HG03045 (cell line): Measurements from ENCODE around the gene MAGI3.

Source experiments
- ATAC-seq: cut with Tn5 transposase; IDR thresholded peaks from one replicate; pipeline ENCODE4 v1.9.1; 2021; ENCODE audit warnings: mild to moderate bottlenecking, moderate library complexity; ENCODE audit not compliant: unreplicated experiment

The MAGI3 gene

GRCh38 chr1:113389953-113390834, at the start of gene MAGI3:
TSS of gene MAGI3 (plus strand) at chr1:113390515. CDS start at chr1:113391034, 519 bp downstream.
- peak; percentile 99 for ATAC-seq

- no peak for ATAC-seq
Observed at GRCh38 chr1:113353580-113353979, 36.7 kb upstream of the MAGI3 start.

- ATAC-seq: no peak
Observed at GRCh38 chr1:113363935-113364334, 26.4 kb upstream of the MAGI3 start.

- no peak for ATAC-seq
Observed at GRCh38 chr1:113369040-113369439, 21.3 kb upstream of the MAGI3 start.

- ATAC-seq: no peak
Observed at GRCh38 chr1:113369699-113370098, 20.6 kb upstream of the MAGI3 start.

- ATAC-seq: no peak
Observed at GRCh38 chr1:113370868-113371267, 19.4 kb upstream of the MAGI3 start.

- ATAC-seq: no peak
Observed at GRCh38 chr1:113372546-113372945, 17.8 kb upstream of the MAGI3 start.

- ATAC-seq: no peak
Observed at GRCh38 chr1:113373644-113374043, 16.7 kb upstream of the MAGI3 start.

- no peak for ATAC-seq
Observed at GRCh38 chr1:113375878-113376277, 14.4 kb upstream of the MAGI3 start.

GRCh38 chr1:113380075-113380474, 10.2 kb upstream of the MAGI3 start:
- no peak for ATAC-seq

- ATAC-seq: no peak
Observed at GRCh38 chr1:113388017-113388620, 2.2 kb upstream of the MAGI3 start.

GRCh38 chr1:113388621-113389358, 1.5 kb upstream of the MAGI3 start:
- ATAC-seq: no peak

- ATAC-seq: no peak
Observed at GRCh38 chr1:113389359-113389952, 859 bp upstream of the MAGI3 start.

GRCh38 chr1:113390871-113391648, 745 bp downstream of the MAGI3 start:
- ATAC-seq: no peak

GRCh38 chr1:113391649-113392271, 1.4 kb downstream of the MAGI3 start:
- no peak for ATAC-seq

GRCh38 chr1:113392541-113393128, 2.3 kb downstream of the MAGI3 start:
- ATAC-seq: no peak

GRCh38 chr1:113394043-113394862, 3.9 kb downstream of the MAGI3 start:
- no peak for ATAC-seq

GRCh38 chr1:113394863-113395259, 4.5 kb downstream of the MAGI3 start:
- ATAC-seq: no peak

GRCh38 chr1:113396102-113396501, 5.8 kb downstream of the MAGI3 start:
- ATAC-seq: no peak
